ENCODE data around the gene PPP1R3G. TPM values are rescaled to one million over a fixed set of nuclear protein-coding genes. Genes with fewer than 3 reads are reported as not detected.
A peak's percentile ranks its signal among the peaks of the same experiment; 100 is the strongest.

PPP1R3G gene
- total RNA-seq, 1 donor from 2014 or later: 0.39 TPM

DNA sequence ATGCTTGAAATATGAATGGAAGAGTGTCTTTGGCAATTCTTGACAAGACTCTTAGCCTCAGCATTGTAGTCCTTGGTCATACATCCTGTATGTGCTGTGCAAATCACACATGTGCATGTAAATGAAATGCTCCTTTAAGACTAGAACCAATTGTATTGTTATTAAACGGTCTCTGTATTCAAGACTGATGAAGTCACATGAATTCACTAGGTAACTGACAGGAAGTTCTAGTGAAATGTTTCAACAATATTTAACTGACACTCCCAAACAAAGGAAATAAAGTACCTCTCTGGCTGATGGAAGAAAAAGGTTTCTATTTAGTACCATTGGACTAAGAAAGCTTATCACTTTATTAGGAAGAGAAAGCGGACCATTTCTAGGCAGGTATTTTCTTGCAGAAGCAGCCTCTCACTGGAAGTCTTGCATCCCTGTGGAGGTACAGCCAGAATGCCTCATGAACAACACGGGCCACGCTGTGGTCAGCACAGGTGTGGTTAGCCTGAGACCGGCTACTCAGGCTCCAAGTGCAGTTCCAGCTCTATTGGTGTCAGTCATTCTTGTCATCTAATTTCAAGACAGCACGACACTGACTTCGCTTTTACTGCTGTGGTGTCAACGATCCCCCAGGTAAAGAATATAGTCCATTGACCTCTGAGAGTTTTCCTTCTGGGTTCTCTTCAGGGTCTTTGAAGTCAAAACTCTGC lies 17.3 kb downstream of the PPP1R3G start:
- H3K4me3 Mint-ChIP-seq (ENCODE audit: unreplicated experiment): no peak overlapping the region
- DNase-seq (ENCODE audit: low read depth) (no peak), FAIRE-seq (no peak)
- Histone ChIP-seq H3K4me1 (ENCODE audit: insufficient read depth, low read length) (no peaks in the 10 kb centered on the region), H3K36me3 (ENCODE audit: insufficient read depth, low read length) (no peaks in the 10 kb centered on the region), H3K27me3 (ENCODE audit: insufficient read depth, low read length) (peaks cover 8% of the 10 kb centered on the region), H3K27ac (ENCODE audit: low read depth, low read length) (no peak overlapping the region), H3K4me3 (ENCODE audit: insufficient read depth, low read depth, low read length) (no peak overlapping the region), H3K4me2 (ENCODE audit: low read length) (no peak overlapping the region), H3K79me2 (ENCODE audit: insufficient read depth, low read length) (no peaks in the 10 kb centered on the region), H3K9ac (ENCODE audit: low read length) (no peak overlapping the region), H3K9me3 (ENCODE audit: insufficient read depth, low read depth, low read length) (no peaks in the 10 kb centered on the region), H4K20me1 (ENCODE audit: insufficient read depth, low read length) (no peaks in the 10 kb centered on the region), H2AFZ (ENCODE audit: low read depth, low read length) (no peak overlapping the region)
- H3K27me3 Mint-ChIP-seq (ENCODE audit: low read depth, unreplicated experiment): peaks cover 7% of the 10 kb centered on the region
- peaks cover 8% of the 10 kb centered on the region for H3K9me3 Mint-ChIP-seq (ENCODE audit: unreplicated experiment)
- no peak for TF ChIP-seq EZH2 (IDR thresholded peaks at IDR 0.05; ENCODE audit: insufficient read depth, low read length)
- TF ChIP-seq, protein P1, sequence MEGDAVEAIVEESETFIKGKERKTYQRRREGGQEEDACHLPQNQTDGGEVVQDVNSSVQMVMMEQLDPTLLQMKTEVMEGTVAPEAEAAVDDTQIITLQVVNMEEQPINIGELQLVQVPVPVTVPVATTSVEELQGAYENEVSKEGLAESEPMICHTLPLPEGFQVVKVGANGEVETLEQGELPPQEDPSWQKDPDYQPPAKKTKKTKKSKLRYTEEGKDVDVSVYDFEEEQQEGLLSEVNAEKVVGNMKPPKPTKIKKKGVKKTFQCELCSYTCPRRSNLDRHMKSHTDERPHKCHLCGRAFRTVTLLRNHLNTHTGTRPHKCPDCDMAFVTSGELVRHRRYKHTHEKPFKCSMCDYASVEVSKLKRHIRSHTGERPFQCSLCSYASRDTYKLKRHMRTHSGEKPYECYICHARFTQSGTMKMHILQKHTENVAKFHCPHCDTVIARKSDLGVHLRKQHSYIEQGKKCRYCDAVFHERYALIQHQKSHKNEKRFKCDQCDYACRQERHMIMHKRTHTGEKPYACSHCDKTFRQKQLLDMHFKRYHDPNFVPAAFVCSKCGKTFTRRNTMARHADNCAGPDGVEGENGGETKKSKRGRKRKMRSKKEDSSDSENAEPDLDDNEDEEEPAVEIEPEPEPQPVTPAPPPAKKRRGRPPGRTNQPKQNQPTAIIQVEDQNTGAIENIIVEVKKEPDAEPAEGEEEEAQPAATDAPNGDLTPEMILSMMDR (IDR thresholded peaks at IDR 0.05; ENCODE audit: insufficient read depth, low read depth, low read length): no peak
- no peak overlapping the region for H3K27ac Mint-ChIP-seq (ENCODE audit: unreplicated experiment)
- peaks cover 21% of the 10 kb centered on the region for H3K36me3 Mint-ChIP-seq (ENCODE audit: low read depth, unreplicated experiment)
- H3K4me1 Mint-ChIP-seq (ENCODE audit: low read depth, unreplicated experiment): no peaks in the 10 kb centered on the region

DNA sequence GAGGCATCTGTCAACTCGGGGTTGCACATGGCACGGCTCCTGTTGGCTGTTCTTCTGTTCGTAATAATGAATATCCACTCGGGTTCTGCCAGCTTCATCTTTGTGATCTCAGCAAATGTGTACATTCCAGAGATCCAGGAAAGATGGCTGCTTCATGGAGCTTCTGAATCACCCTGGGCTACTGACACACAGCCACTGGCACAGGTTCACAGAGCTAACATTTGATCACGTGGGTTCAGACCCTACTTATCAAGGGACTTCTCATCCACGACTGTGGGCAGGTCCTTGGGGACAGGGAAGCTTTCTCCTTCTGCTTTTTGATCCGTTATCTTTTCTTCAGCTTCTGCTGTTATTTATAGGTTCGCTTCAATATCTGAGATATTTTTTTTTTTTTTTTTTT lies 18.1 kb downstream of the PPP1R3G start:
- TF ChIP-seq, protein P1 (IDR thresholded peaks at IDR 0.05; ENCODE audit: insufficient read depth, low read depth, low read length): no peak
- TF ChIP-seq EZH2 (IDR thresholded peaks at IDR 0.05; ENCODE audit: insufficient read depth, low read length): no peak
- Mint-ChIP-seq H3K4me3 (ENCODE audit: unreplicated experiment) (no peak overlapping the region), H3K36me3 (ENCODE audit: low read depth, unreplicated experiment) (peaks cover 21% of the 10 kb centered on the region), H3K9me3 (ENCODE audit: unreplicated experiment) (peaks cover 7% of the 10 kb centered on the region), H3K4me1 (ENCODE audit: low read depth, unreplicated experiment) (peaks cover 3% of the 10 kb centered on the region), H3K27me3 (ENCODE audit: low read depth, unreplicated experiment) (peaks cover 5% of the 10 kb centered on the region), H3K27ac (ENCODE audit: unreplicated experiment) (no peak overlapping the region)
- Histone ChIP-seq H3K4me2 (ENCODE audit: low read length) (no peak overlapping the region), H3K27ac (ENCODE audit: low read depth, low read length) (no peak overlapping the region), H3K4me3 (ENCODE audit: insufficient read depth, low read depth, low read length) (no peak overlapping the region), H3K79me2 (ENCODE audit: insufficient read depth, low read length) (no peaks in the 10 kb centered on the region), H2AFZ (ENCODE audit: low read depth, low read length) (no peak overlapping the region), H3K27me3 (ENCODE audit: insufficient read depth, low read length) (peaks cover under 1% of the 10 kb centered on the region), H3K9me3 (ENCODE audit: insufficient read depth, low read depth, low read length) (no peaks in the 10 kb centered on the region), H4K20me1 (ENCODE audit: insufficient read depth, low read length) (no peaks in the 10 kb centered on the region), H3K9ac (ENCODE audit: low read length) (no peak overlapping the region), H3K4me1 (ENCODE audit: insufficient read depth, low read length) (no peaks in the 10 kb centered on the region), H3K36me3 (ENCODE audit: insufficient read depth, low read length) (no peaks in the 10 kb centered on the region)
- no peak for FAIRE-seq
- DNase-seq (ENCODE audit: low read depth): peak; percentile 36

DNA sequence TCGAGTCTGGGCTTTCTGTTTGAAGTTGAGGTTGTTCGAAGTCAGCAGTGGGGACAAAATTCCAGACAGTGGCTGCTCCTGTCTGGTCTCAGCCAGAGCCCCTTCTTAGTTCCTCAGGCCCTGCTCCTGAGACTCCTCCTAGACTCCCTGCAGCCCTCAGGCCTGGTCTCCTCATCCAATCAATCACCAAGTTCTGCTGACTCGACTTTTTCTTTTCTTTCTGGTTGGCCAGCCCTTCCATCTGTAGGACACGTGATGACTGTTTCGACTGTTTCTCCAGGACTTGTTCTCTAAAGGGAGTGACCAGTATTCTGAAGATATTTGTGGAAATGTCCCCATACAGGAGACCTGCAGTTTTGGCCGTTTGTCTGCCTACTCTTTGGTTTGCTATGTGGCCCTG lies 19.5 kb downstream of the PPP1R3G start:
- Histone ChIP-seq H3K4me2 (ENCODE audit: low read length) (no peak overlapping the region), H3K9ac (ENCODE audit: low read length) (no peak overlapping the region), H3K79me2 (ENCODE audit: insufficient read depth, low read length) (no peaks in the 10 kb centered on the region), H2AFZ (ENCODE audit: low read depth, low read length) (no peak overlapping the region), H3K9me3 (ENCODE audit: insufficient read depth, low read depth, low read length) (no peaks in the 10 kb centered on the region), H3K27me3 (ENCODE audit: insufficient read depth, low read length) (no peaks in the 10 kb centered on the region), H3K27ac (ENCODE audit: low read depth, low read length) (no peak overlapping the region), H3K4me3 (ENCODE audit: insufficient read depth, low read depth, low read length) (no peak overlapping the region), H3K36me3 (ENCODE audit: insufficient read depth, low read length) (no peaks in the 10 kb centered on the region), H4K20me1 (ENCODE audit: insufficient read depth, low read length) (no peaks in the 10 kb centered on the region), H3K4me1 (ENCODE audit: insufficient read depth, low read length) (no peaks in the 10 kb centered on the region)
- Mint-ChIP-seq H3K27ac (ENCODE audit: unreplicated experiment) (no peak overlapping the region), H3K9me3 (ENCODE audit: unreplicated experiment) (peaks cover 4% of the 10 kb centered on the region), H3K36me3 (ENCODE audit: low read depth, unreplicated experiment) (peaks cover 21% of the 10 kb centered on the region), H3K4me3 (ENCODE audit: unreplicated experiment) (no peak overlapping the region), H3K27me3 (ENCODE audit: low read depth, unreplicated experiment) (peaks cover 4% of the 10 kb centered on the region), H3K4me1 (ENCODE audit: low read depth, unreplicated experiment) (peaks cover 3% of the 10 kb centered on the region)
- no peak for DNase-seq (ENCODE audit: low read depth)
- FAIRE-seq: no peak
- TF ChIP-seq EZH2 (IDR thresholded peaks at IDR 0.05; ENCODE audit: insufficient read depth, low read length): no peak
- TF ChIP-seq, protein P1 (IDR thresholded peaks at IDR 0.05; ENCODE audit: insufficient read depth, low read depth, low read length): no peak

All from astrocyte (in vitro differentiated cells and primary cell).